T47D (cell line): ENCODE measurements around the gene ZNF280A.
"Not testable (repeated sequence)": the region's sequence is repeated elsewhere in the genome, so short reads cannot be mapped to it uniquely, and the experiment has no call there.

Experiments used
- DNase-seq, 2 experiments: peaks; one replicate each; pipeline versions ENCODE4 v3.0.0 to v3.0.0-alpha.2; 2011 to 2012; ENCODE audit warnings: low read depth in 1 of 2, low spot score in 1 of 2
- JUND ChIP-seq: IDR thresholded peaks from 2 replicates; pipeline ENCODE4 v1.6.1; 2012; ENCODE audit warnings: low read depth
- in situ Hi-C: cut with HindIII; loops from 2 replicates; pipeline ENCODE4 v1.10.0; 2016; ENCODE audit warnings: low sequenced_read_pairs, low pct_unique_long_range_greater_than_20kb

ZNF280A gene

DNA sequence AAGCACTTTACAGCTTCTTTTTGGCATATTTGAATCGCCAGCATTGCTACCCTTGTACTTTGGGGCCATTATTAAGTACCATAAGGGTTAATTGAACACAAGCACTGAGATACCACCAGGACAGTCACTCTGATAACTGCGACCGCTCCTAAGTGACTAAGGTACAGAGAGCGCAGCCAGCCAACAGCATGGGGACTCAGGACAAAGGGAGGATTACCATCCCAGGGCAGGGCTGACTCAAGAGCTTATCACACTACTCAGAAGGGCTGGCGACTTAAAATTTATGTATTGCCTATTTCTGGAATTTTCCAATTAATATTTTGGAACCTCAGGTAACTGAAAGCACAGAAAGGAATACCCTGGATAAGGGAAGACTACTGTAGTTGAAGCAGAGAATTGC, 479 bp downstream of the ZNF280A start:
- in situ Hi-C loops = no loop called here
- no peak for DNase-seq
- TF ChIP-seq JUND = no peak

DNA sequence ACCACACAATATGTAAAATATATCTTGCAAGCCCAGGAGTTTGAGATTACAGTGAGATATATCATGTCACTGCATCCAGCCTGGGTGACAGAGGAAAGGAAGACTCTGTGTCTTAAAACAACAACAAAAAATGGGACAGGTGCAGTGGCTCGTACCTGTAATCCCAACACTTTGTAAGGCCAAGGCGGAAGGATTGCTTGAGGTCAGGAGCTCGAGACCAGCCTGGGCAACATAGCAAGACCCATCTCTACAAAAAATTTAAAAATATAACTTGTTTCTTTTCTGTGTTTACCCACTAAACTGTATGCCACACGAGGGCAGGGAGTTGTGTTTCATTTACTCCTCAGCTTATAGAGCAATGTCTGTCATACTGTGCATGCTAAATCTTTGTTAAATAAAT, 3.1 kb downstream of the ZNF280A start:
- no peak for TF ChIP-seq JUND
- in situ Hi-C loops = no loop called here
- no peak for DNase-seq

DNA sequence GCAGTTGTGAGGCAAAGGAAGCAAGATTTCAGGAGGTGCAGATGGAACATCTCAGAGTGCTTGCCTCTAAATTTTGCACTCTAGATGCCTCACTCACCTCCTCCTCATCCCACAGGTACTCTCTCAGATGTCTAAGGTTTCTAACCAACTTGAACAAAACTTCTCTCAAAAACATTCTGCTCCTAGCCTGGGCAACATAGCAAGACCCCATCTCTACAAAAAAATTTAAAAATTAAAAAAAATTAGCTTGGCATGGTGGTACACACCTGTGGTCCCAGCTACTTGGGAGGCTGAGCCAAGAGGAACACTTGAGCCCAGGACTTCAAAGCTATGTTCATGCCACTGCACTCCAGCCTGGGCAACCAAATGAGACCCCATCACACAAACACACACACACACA, 4.2 kb downstream of the ZNF280A start:
- TF ChIP-seq JUND = no peak
- in situ Hi-C loops = no loop called here
- no peak for DNase-seq

DNA sequence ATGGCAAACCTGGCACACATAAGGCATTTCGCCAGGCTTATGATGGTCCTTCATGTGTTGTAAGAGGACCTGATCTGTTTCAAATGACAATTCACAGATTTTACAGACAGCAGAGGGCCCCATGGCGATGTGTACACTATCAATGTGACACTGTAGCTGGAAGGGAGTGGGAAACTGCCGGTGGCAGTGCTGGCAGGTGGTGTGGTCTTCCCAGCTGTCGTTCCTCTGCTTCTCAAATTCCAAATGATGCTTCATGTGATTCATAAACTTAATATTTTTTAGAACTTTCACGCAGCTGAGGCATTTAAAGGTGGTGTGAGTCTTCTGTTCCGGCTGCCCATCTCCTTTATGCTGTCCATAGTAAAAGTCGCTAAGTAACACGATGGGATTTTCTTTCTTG, 5.6 kb downstream of the ZNF280A start:
- in situ Hi-C loops, DNase-seq: not testable (repeated sequence)

- in situ Hi-C loops = no loop called here
- TF ChIP-seq JUND = no peak
- no peak for DNase-seq
Measured at GRCh38 chr22:22513619-22514018, 6.5 kb downstream of the ZNF280A start.

DNA sequence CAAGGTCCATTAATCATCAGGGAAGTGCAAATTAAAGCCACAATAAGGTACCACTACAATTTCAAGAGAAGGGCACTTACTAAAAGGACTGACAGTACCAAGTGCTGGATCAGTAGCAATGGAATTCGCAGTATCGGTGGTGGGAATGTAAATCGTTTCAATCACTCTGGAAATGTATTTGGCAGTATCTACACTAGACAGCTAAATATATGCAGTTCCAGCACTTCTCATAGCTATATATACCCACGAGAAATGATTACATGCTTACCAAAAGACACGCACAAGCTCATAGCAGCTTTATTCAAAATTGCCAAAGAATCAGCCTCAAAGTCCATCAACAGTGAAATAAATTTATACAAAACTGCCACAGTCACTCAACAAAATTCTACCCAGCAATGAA, 7.1 kb downstream of the ZNF280A start:
- no peak for DNase-seq
- no peak for TF ChIP-seq JUND
- in situ Hi-C loops = no loop called here

GRCh38 chr22:22510833-22511232, 9.2 kb downstream of the ZNF280A start:
- in situ Hi-C loops, DNase-seq: not testable (repeated sequence)

DNA sequence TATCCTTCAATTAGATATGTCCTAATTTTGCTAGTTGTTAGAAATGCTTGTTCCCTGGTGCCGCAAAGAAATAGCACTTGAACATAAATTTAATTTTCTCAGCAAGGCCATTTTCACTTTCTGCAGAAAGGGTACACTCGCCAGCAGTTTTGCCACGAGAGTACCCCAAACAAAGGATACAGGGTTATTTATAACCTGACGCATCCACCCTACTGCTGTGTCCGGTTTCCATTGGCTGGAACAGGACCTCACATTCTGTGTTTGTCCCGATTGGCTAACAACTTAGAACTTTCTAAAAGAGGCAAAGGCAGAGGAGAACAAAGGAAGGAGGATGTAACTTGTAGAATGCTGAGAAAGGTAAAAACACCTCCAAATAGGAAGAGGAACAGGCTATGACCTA, 10.2 kb downstream of the ZNF280A start:
- in situ Hi-C loops = not testable (repeated sequence)

GRCh38 chr22:22508274-22509176, 11.5 kb downstream of the ZNF280A start, which contains the start of gene ZNF280B:
Gene ZNF280B (minus strand): TSS chr22:22508742. CDS start chr22:22489398, 19,344 bp downstream.
- TF ChIP-seq JUND = no peak
- in situ Hi-C loops = no loop called here
- no peak for DNase-seq

More for the DNA sequence above, 10.2 kb downstream of the ZNF280A start:
- not testable (repeated sequence) for DNase-seq

DNA sequence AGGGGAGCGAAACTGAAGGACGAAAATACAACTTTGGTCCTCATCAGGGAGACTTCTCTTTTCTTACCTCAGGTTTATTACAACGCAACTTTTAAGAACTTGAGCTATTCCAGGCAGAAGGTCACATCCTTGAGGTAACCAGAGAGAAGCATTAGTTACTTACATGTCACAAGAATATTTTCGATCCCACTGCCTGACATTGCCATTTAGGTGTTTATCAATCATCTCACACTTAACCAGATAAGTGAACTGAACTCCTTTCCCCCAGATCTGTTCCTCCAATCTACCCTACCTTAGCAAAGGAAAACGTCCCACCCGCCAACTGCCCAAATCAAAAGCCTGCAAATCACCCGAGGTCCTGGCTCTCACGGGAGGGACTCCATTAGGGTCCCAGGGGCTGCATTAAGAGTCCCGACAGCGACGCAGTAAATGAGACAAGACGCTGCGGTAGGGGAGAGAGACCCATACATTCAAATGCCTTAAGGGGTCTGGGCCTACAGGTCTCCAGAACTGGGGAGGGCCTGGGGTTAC, 12.3 kb downstream of the ZNF280A start:
- no peak for TF ChIP-seq JUND
- in situ Hi-C loops = no loop called here
- DNase-seq = no peak

- in situ Hi-C loops = no loop called here
- no peak for DNase-seq
- no peak for TF ChIP-seq JUND
Measured at GRCh38 chr22:22506736-22507135, 13.3 kb downstream of the ZNF280A start.

DNA sequence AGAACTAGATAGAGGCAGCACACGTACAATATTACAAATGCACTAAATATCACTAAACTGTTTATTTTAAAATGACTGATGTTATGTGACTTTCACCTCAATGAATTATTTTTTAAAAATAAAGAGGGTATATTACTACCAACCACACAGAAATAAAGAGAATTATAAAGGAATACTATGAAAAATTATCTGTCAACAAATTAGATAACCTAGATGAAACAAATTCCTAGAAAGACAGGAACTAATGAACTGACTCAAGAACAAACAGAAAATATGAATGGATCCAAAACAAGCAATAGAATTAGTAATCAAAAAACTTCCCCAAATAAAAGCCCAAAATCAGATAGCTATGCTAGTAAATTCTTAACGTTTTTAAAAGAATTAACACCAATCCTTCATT, 21.8 kb downstream of the ZNF280A start:
- in situ Hi-C loops = no loop called here
- no peak for TF ChIP-seq JUND
- no peak for DNase-seq

DNA sequence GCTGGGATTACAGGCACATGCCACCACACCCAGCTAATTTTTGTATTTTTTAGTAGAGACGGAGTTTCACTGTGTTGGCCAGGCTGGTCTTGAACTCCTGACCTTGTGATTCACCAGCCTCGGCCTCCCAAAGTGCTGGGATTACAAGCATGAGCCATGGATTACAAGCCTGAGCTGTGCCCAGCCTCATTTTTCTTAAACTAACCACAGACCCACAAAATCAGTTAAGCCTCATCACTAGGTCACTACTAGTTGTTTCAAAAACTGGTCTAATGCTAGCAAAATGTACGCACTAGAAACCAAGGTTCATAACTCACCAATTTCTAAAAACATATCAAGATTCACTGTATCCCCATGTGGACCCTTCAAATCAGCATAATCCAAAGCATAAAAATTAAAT, 28.5 kb downstream of the ZNF280A start:
- in situ Hi-C loops, DNase-seq: not testable (repeated sequence)

- in situ Hi-C loops = no loop called here
- no peak for DNase-seq
- no peak for TF ChIP-seq JUND
Measured at GRCh38 chr22:22488736-22489135, 31.3 kb downstream of the ZNF280A start.
